Tibial artery (tissue), 4 donors: Measurements from ENCODE around the gene ANTXR2.

ENCODE experiments used
- DNase-seq, 2 donors: peaks; one replicate each; pipeline ENCODE4 v3.0.0-alpha.2; 2019
- H3K27ac ChIP-seq, 2 donors: fragments of 200-600 bp; sonication (generic) in 1 of 2; 1 replicate in 1 of 2; 2 replicates in 1 of 2; pipeline ENCODE4 v1.5.1; 2018 to 2019; ENCODE audit warnings: mild to moderate bottlenecking in 1 of 2
- H3K27me3 ChIP-seq, 2 donors: fragments of 200-600 bp; sonication (generic) in 1 of 2; one replicate each; pipeline versions ENCODE4 v1.5.1 to v1.6.0; 2016 to 2019
- H3K36me3 ChIP-seq, 3 donors: fragments of 200-600 bp; sonication (generic) in 2 of 3; one replicate each; pipeline ENCODE4 v1.5.1; 2016 to 2019; ENCODE audit warnings: mild to moderate bottlenecking in 2 of 3
- H3K4me1 ChIP-seq, 4 donors: fragments of 200-600 bp; sonication (generic) in 2 of 4; 1 replicate in 3 of 4; 2 replicates in 1 of 4; pipeline ENCODE4 v1.5.1; 2016 to 2019
- H3K4me3 ChIP-seq, 2 donors: fragments of 200-600 bp; sonication (generic) in 1 of 2; 1 replicate in 1 of 2; 2 replicates in 1 of 2; pipeline ENCODE4 v1.5.1; 2018 to 2019; ENCODE audit warnings: mild to moderate bottlenecking in 2 of 2
- H3K9me3 ChIP-seq, 3 donors: fragments of 200-600 bp; sonication (generic) in 1 of 3; one replicate each; pipeline ENCODE4 v1.5.1; 2016 to 2019
- CTCF ChIP-seq, 2 experiments: fragments of 200-600 bp in 1 of 2; fragments of 450-650 bp in 1 of 2; IDR thresholded peaks; one replicate each; pipeline ENCODE4 v1.5.1; 2017 to 2019; ENCODE audit warnings: antibody characterized with exemption in 2 of 2, mild to moderate bottlenecking in 1 of 2, moderate library complexity in 1 of 2
- intact Hi-C: fragments of 100-400 bp; cut with DNase I; formaldehyde crosslinking; loops from one replicate; pipeline ENCODE4 v1.15.0; 2023; ENCODE audit warnings: low total_unique reads

The ANTXR2 gene

GRCh38 chr4:80076681-80077080 is 3.7 kb upstream of the ANTXR2 start:
- Histone ChIP-seq H3K27ac (no peak overlapping the region), H3K4me1 (peaks cover 0 to 8% (median 3%) of the 10 kb centered on the region in 4 donors), H3K9me3 (no peaks in the 10 kb centered on the region), H3K4me3 (no peak overlapping the region), H3K36me3 (no peaks in the 10 kb centered on the region), H3K27me3 (no peaks in the 10 kb centered on the region)
- intact Hi-C loops, result loop anchor here (10.0 kb wide), 1 partner anchor 108 kb away; no protein-coding TSS in a partner anchor
- no peak for TF ChIP-seq CTCF (IDR thresholded peaks at IDR 0.05)
- DNase-seq, result no peak

GRCh38 chr4:80075995-80076675 is 3.1 kb upstream of the ANTXR2 start:
- peaks cover 0 to 13% (median 4%) of the 10 kb centered on the region in 4 donors for H3K4me1 ChIP-seq
- DNase-seq, result no peak
- TF ChIP-seq CTCF (IDR thresholded peaks at IDR 0.05), result no peak
- H3K27me3 ChIP-seq, result no peaks in the 10 kb centered on the region
- H3K9me3 ChIP-seq, result no peaks in the 10 kb centered on the region
- no peak overlapping the region for H3K27ac ChIP-seq
- H3K36me3 ChIP-seq, result no peaks in the 10 kb centered on the region
- intact Hi-C loops, result loop anchor here (10.0 kb wide), 1 partner anchor 109 kb away; no protein-coding TSS in a partner anchor
- no peak overlapping the region for H3K4me3 ChIP-seq

- intact Hi-C loops, result loop anchor here (10.0 kb wide), 1 partner anchor 110 kb away; no protein-coding TSS in a partner anchor
- TF ChIP-seq CTCF (IDR thresholded peaks at IDR 0.05), result no peak
- H3K27me3 ChIP-seq, result no peaks in the 10 kb centered on the region
- H3K4me1 ChIP-seq, result peaks cover 0 to 28% (median 8%) of the 10 kb centered on the region in 4 donors
- H3K4me3 ChIP-seq, result no peak overlapping the region
- no peaks in the 10 kb centered on the region for H3K36me3 ChIP-seq
- no peak for DNase-seq
- no peaks in the 10 kb centered on the region for H3K9me3 ChIP-seq
- no peak overlapping the region for H3K27ac ChIP-seq
Measured at GRCh38 chr4:80074651-80075050, 1.6 kb upstream of the ANTXR2 start.

- peak overlapping the region; percentile 88 to 92 for H3K27ac ChIP-seq
- DNase-seq, result no peak
- H3K9me3 ChIP-seq, result no peaks in the 10 kb centered on the region
- intact Hi-C loops, result loop anchor here (10.0 kb wide), 1 partner anchor 111 kb away; no protein-coding TSS in a partner anchor
- H3K4me1 ChIP-seq, result peaks cover 0 to 34% (median 11%) of the 10 kb centered on the region in 4 donors
- peaks cover 0 to 4% (median 0%) of the 10 kb centered on the region in 3 donors for H3K36me3 ChIP-seq
- H3K27me3 ChIP-seq, result no peaks in the 10 kb centered on the region
- TF ChIP-seq CTCF (IDR thresholded peaks at IDR 0.05), result no peak
- no peak overlapping the region for H3K4me3 ChIP-seq
Measured at GRCh38 chr4:80074069-80074468, 1.0 kb upstream of the ANTXR2 start.

GRCh38 chr4:80073473-80074008 is 512 bp upstream of the ANTXR2 start:
- Histone ChIP-seq H3K9me3 (no peaks in the 10 kb centered on the region), H3K27ac (peak overlapping the region; percentile 88 to 92), H3K4me1 (peaks cover 0 to 36% (median 11%) of the 10 kb centered on the region in 4 donors), H3K36me3 (peaks cover 0 to 9% (median 3%) of the 10 kb centered on the region in 3 donors), H3K27me3 (no peaks in the 10 kb centered on the region), H3K4me3 (peak overlapping the region; percentile 88 to 94)
- DNase-seq, result no peak
- intact Hi-C loops, result loop anchor here (10.0 kb wide), 1 partner anchor 111 kb away; no protein-coding TSS in a partner anchor
- TF ChIP-seq CTCF (IDR thresholded peaks at IDR 0.05), result no peak
